ENCODE measurements around the gene CACNA1B. TPM values are rescaled to one million over a fixed set of nuclear protein-coding genes. Genes with fewer than 3 reads are reported as not detected.

Gene CACNA1B
- total and polyA plus RNA-seq, 2 of the 13 experiments (the other 11 are each of a cell fraction or from before 2014, with no cell fraction given) = under 0.01 to 0.04 TPM

- POLR2A ChIA-PET = no interaction called here
- WGBS (ENCODE audit: low lambda C conversion rate) = 47% methylated on average over 10 of the region's 10 CpGs
- FAIRE-seq = no peak
- no peak for TF ChIP-seq ZNF746 (CRISPR knock-in tag; IDR thresholded peaks at IDR 0.05)
- no peak for TF ChIP-seq ATAD3A (CRISPR knock-in tag; IDR thresholded peaks at IDR 0.05)
- TF ChIP-seq ZHX2 (IDR thresholded peaks at IDR 0.05; ENCODE audit: low read depth) = no peak
- TF ChIP-seq ZHX2 (CRISPR knock-in tag; IDR thresholded peaks at IDR 0.05; ENCODE audit: borderline replicate concordance) = no peak
- TF ChIP-seq SYNCRIP (IDR thresholded peaks at IDR 0.05; ENCODE audit: insufficient read depth, low read depth, low read length) = no peak
- TF ChIP-seq ZNF510 (CRISPR knock-in tag; IDR thresholded peaks at IDR 0.05; ENCODE audit: low read depth) = no peak
- TF ChIP-seq XBP1 (CRISPR knock-in tag; IDR thresholded peaks at IDR 0.05) = no peak
- no peak for TF ChIP-seq ZSCAN25 (CRISPR knock-in tag; IDR thresholded peaks at IDR 0.05)
- TF ChIP-seq ZNF883 (CRISPR knock-in tag; IDR thresholded peaks at IDR 0.05; ENCODE audit: not compliant biosample characterization) = no peak
- no peak for TF ChIP-seq ZNF598 (CRISPR knock-in tag; IDR thresholded peaks at IDR 0.05; ENCODE audit: borderline replicate concordance)
- TF ChIP-seq ZNF260 (CRISPR knock-in tag; IDR thresholded peaks at IDR 0.05; ENCODE audit: borderline replicate concordance, low read depth) = no peak
- TF ChIP-seq PCBP1 (IDR thresholded peaks at IDR 0.05; ENCODE audit: borderline replicate concordance, low read depth, low read length) = no peak
- TF ChIP-seq ZNF556 (CRISPR knock-in tag; IDR thresholded peaks at IDR 0.05; ENCODE audit: borderline replicate concordance) = no peak
- TF ChIP-seq MLLT10 (CRISPR knock-in tag; IDR thresholded peaks at IDR 0.05) = no peak
- TF ChIP-seq TRIM24 (CRISPR knock-in tag; IDR thresholded peaks at IDR 0.05) = no peak
- TF ChIP-seq ZNF292 (CRISPR knock-in tag; IDR thresholded peaks at IDR 0.05; ENCODE audit: borderline replicate concordance, low read depth) = no peak
- no peak for TF ChIP-seq E2F2 (CRISPR knock-in tag; IDR thresholded peaks at IDR 0.05; ENCODE audit: borderline replicate concordance)
These were observed 5.3 kb upstream of the CACNA1B start for GRCh38 chr9:137872296-137872695.

More at GRCh38 chr9:137872296-137872695, 5.3 kb upstream of the CACNA1B start:
- BruUV-seq (replicated peaks) = no TSS peak
- no peak overlapping the region for H3K4me2 ChIP-seq (ENCODE audit: low read depth, low read length)
- H3K36me3 ChIP-seq (replicated peaks in 1 of 2; ENCODE audit: control insufficient read depth in 1 of 2, insufficient read depth in 2 of 2, low read length in 2 of 2) = no peaks in the 10 kb centered on the region
- no peaks in the 10 kb centered on the region for H3K79me2 ChIP-seq (ENCODE audit: insufficient read depth, low read length)
- intact Hi-C loops (cut with micrococcal nuclease; ENCODE audit: unreplicated experiment) (no loop called here), in situ Hi-C loops (cut with HindIII; ENCODE audit: extremely low pct_ligation_motif_present, low pct_unique_long_range_greater_than_20kb) (no loop called here)
- CTCF ChIA-PET (ENCODE audit: low intra/inter-chr PET ratio, low total read pairs) = no interaction called here
- no peak for DNase-seq (ENCODE audit: low spot score)
- H3K9ac ChIP-seq (ENCODE audit: insufficient read depth, low read depth, low read length) = no peak overlapping the region
- H3K4me3 ChIP-seq (replicated peaks in 1 of 3; ENCODE audit: insufficient read depth in 1 of 3, low read depth in 2 of 3, low read length in 3 of 3) = no peak overlapping the region
- H3K27ac ChIP-seq (ENCODE audit: extremely low read length, insufficient read depth, low read length) = no peak overlapping the region
- peaks cover 0 to 14% of the 10 kb centered on the region in 2 experiments; a peak in 1 of 5 replicates for H3K27me3 ChIP-seq (ENCODE audit: control insufficient read depth in 1 of 2, insufficient read depth in 2 of 2, low read length in 2 of 2)
- no peak for ATAC-seq
- no peaks in the 10 kb centered on the region for H3K9me3 ChIP-seq (ENCODE audit: low read length)
- no peaks in the 10 kb centered on the region for H3K4me1 ChIP-seq (ENCODE audit: insufficient read depth, low read length)
- no peaks in the 10 kb centered on the region for H4K20me1 ChIP-seq (ENCODE audit: insufficient read depth, low read length)
- H2AFZ ChIP-seq (ENCODE audit: low read length) = no peak overlapping the region

All from HepG2 (cell line).